Measurements from ENCODE around the gene MCHR2. TPM values are rescaled to one million over a fixed set of nuclear protein-coding genes. Genes with fewer than 3 reads are reported as not detected.
"Not testable (repeated sequence)": the region's sequence is repeated elsewhere in the genome, so short reads cannot be mapped to it uniquely, and the experiment has no call there.

Gene MCHR2
- not detected in 2 replicates for total RNA-seq

GRCh38 chr6:99993533-99994251 is at the start of gene MCHR2:
TSS of gene MCHR2 (minus strand) at chr6:99994223. CDS start at chr6:99956147, 38,076 bp downstream.
- H3K27me3 Mint-ChIP-seq: peaks cover 37% of the 10 kb centered on the region
- intact Hi-C loops (cut with micrococcal nuclease): loop anchor here (10.0 kb wide), 1 partner anchor 119 kb away; no protein-coding TSS in a partner anchor
- H3K4me1 Mint-ChIP-seq: no peaks in the 10 kb centered on the region
- no peak within 1 kb of the TSS for H3K27ac Mint-ChIP-seq
- no peaks in the 10 kb centered on the region for H3K9me3 Mint-ChIP-seq
- no peak within 1 kb of the TSS for H3K4me3 Mint-ChIP-seq
- no peaks in the 10 kb centered on the region for H3K36me3 Mint-ChIP-seq (ENCODE audit: low read depth)
- no peak for DNase-seq

- H3K4me1 Mint-ChIP-seq; H3K4me3 Mint-ChIP-seq; H3K27ac Mint-ChIP-seq; intact Hi-C loops (cut with micrococcal nuclease); H3K27me3 Mint-ChIP-seq; H3K9me3 Mint-ChIP-seq; H3K36me3 Mint-ChIP-seq (ENCODE audit: low read depth); DNase-seq: not testable (repeated sequence)
Observed at GRCh38 chr6:100038546-100038945, 44.5 kb upstream of the MCHR2 start.

- H3K4me1 Mint-ChIP-seq: no peaks in the 10 kb centered on the region
- no peaks in the 10 kb centered on the region for H3K36me3 Mint-ChIP-seq (ENCODE audit: low read depth)
- no peak overlapping the region for H3K4me3 Mint-ChIP-seq
- no peaks in the 10 kb centered on the region for H3K27me3 Mint-ChIP-seq
- H3K9me3 Mint-ChIP-seq: peaks cover 3% of the 10 kb centered on the region
- DNase-seq: no peak
- no peak overlapping the region for H3K27ac Mint-ChIP-seq
- intact Hi-C loops (cut with micrococcal nuclease): no loop called here
Observed at GRCh38 chr6:100035873-100036653, 42.0 kb upstream of the MCHR2 start.

- Mint-ChIP-seq H3K27me3 (no peaks in the 10 kb centered on the region), H3K9me3 (peaks cover 4% of the 10 kb centered on the region), H3K4me3 (no peak overlapping the region), H3K27ac (no peak overlapping the region), H3K4me1 (no peaks in the 10 kb centered on the region), H3K36me3 (ENCODE audit: low read depth) (no peaks in the 10 kb centered on the region)
- no peak for DNase-seq
- intact Hi-C loops (cut with micrococcal nuclease): no loop called here
Observed at GRCh38 chr6:100023798-100024197, 29.8 kb upstream of the MCHR2 start.

GRCh38 chr6:100022847-100023246 is 28.8 kb upstream of the MCHR2 start:
- Mint-ChIP-seq H3K36me3 (ENCODE audit: low read depth) (no peaks in the 10 kb centered on the region), H3K27me3 (peaks cover under 1% of the 10 kb centered on the region), H3K27ac (no peak overlapping the region), H3K4me3 (no peak overlapping the region), H3K9me3 (peaks cover 1% of the 10 kb centered on the region), H3K4me1 (no peaks in the 10 kb centered on the region)
- intact Hi-C loops (cut with micrococcal nuclease): no loop called here
- DNase-seq: no peak

- Mint-ChIP-seq H3K4me1 (no peaks in the 10 kb centered on the region), H3K27ac (no peak overlapping the region), H3K4me3 (no peak overlapping the region), H3K27me3 (peaks cover 4% of the 10 kb centered on the region), H3K36me3 (ENCODE audit: low read depth) (no peaks in the 10 kb centered on the region), H3K9me3 (no peaks in the 10 kb centered on the region)
- intact Hi-C loops (cut with micrococcal nuclease): no loop called here
- DNase-seq: no peak
Observed at GRCh38 chr6:100008857-100009256, 14.8 kb upstream of the MCHR2 start.

GRCh38 chr6:100001915-100002388 is 7.9 kb upstream of the MCHR2 start:
- Mint-ChIP-seq H3K9me3 (no peaks in the 10 kb centered on the region), H3K4me1 (no peaks in the 10 kb centered on the region), H3K27me3 (peaks cover 13% of the 10 kb centered on the region), H3K36me3 (ENCODE audit: low read depth) (no peaks in the 10 kb centered on the region), H3K4me3 (no peak overlapping the region), H3K27ac (no peak overlapping the region)
- intact Hi-C loops (cut with micrococcal nuclease): loop anchor here (1.0 kb wide), 2 partner anchors 97 to 477 kb away; no protein-coding TSS in a partner anchor
- peak; percentile 78 for DNase-seq

- Mint-ChIP-seq H3K4me1 (no peaks in the 10 kb centered on the region), H3K36me3 (ENCODE audit: low read depth) (no peaks in the 10 kb centered on the region), H3K4me3 (no peak overlapping the region), H3K9me3 (no peaks in the 10 kb centered on the region), H3K27me3 (peaks cover 42% of the 10 kb centered on the region), H3K27ac (no peak overlapping the region)
- no peak for DNase-seq
- intact Hi-C loops (cut with micrococcal nuclease): loop anchor here (10.0 kb wide), 1 partner anchor 122 kb away; no protein-coding TSS in a partner anchor
Observed at GRCh38 chr6:99997141-99997540, 3.1 kb upstream of the MCHR2 start.

- H3K36me3 Mint-ChIP-seq (ENCODE audit: low read depth): no peaks in the 10 kb centered on the region
- peaks cover 40% of the 10 kb centered on the region for H3K27me3 Mint-ChIP-seq
Observed at GRCh38 chr6:99995916-99996315, 1.9 kb upstream of the MCHR2 start.

GRCh38 chr6:99993146-99993532 is 884 bp downstream of the MCHR2 start:
- no peaks in the 10 kb centered on the region for H3K36me3 Mint-ChIP-seq (ENCODE audit: low read depth)
- no peaks in the 10 kb centered on the region for H3K4me1 Mint-ChIP-seq
- peaks cover 37% of the 10 kb centered on the region for H3K27me3 Mint-ChIP-seq
- H3K4me3 Mint-ChIP-seq: no peak overlapping the region
- no peaks in the 10 kb centered on the region for H3K9me3 Mint-ChIP-seq
- H3K27ac Mint-ChIP-seq: no peak overlapping the region
- no peak for DNase-seq
- intact Hi-C loops (cut with micrococcal nuclease): loop anchor here (10.0 kb wide), 1 partner anchor 118 kb away; no protein-coding TSS in a partner anchor

More at GRCh38 chr6:99995916-99996315, 1.9 kb upstream of the MCHR2 start:
- Mint-ChIP-seq H3K9me3 (no peaks in the 10 kb centered on the region), H3K4me1 (no peaks in the 10 kb centered on the region), H3K4me3 (no peak overlapping the region), H3K27ac (no peak overlapping the region)
- intact Hi-C loops (cut with micrococcal nuclease): loop anchor here (10.0 kb wide), 1 partner anchor 121 kb away; no protein-coding TSS in a partner anchor
- no peak for DNase-seq

- no peak for DNase-seq
- intact Hi-C loops (cut with micrococcal nuclease): loop anchor here (10.0 kb wide), 1 partner anchor 117 kb away; no protein-coding TSS in a partner anchor
- Mint-ChIP-seq H3K27ac (no peak overlapping the region), H3K27me3 (peaks cover 37% of the 10 kb centered on the region), H3K9me3 (no peaks in the 10 kb centered on the region), H3K4me3 (no peak overlapping the region), H3K4me1 (no peaks in the 10 kb centered on the region), H3K36me3 (ENCODE audit: low read depth) (no peaks in the 10 kb centered on the region)
Observed at GRCh38 chr6:99991955-99992354, 2.1 kb downstream of the MCHR2 start.

GRCh38 chr6:99980741-99981140 is 13.3 kb downstream of the MCHR2 start:
- no peak for DNase-seq
- Mint-ChIP-seq H3K27ac (no peak overlapping the region), H3K27me3 (no peaks in the 10 kb centered on the region), H3K4me3 (no peak overlapping the region), H3K4me1 (no peaks in the 10 kb centered on the region), H3K9me3 (no peaks in the 10 kb centered on the region), H3K36me3 (ENCODE audit: low read depth) (no peaks in the 10 kb centered on the region)
- intact Hi-C loops (cut with micrococcal nuclease): no loop called here

- H3K4me3 Mint-ChIP-seq: no peak overlapping the region
- no peaks in the 10 kb centered on the region for H3K9me3 Mint-ChIP-seq
- no peaks in the 10 kb centered on the region for H3K27me3 Mint-ChIP-seq
- intact Hi-C loops (cut with micrococcal nuclease): no loop called here
- no peaks in the 10 kb centered on the region for H3K4me1 Mint-ChIP-seq
- H3K27ac Mint-ChIP-seq: no peak overlapping the region
- no peak for DNase-seq
- H3K36me3 Mint-ChIP-seq (ENCODE audit: low read depth): no peaks in the 10 kb centered on the region
Observed at GRCh38 chr6:99979953-99980352, 14.1 kb downstream of the MCHR2 start.

- no peaks in the 10 kb centered on the region for H3K27me3 Mint-ChIP-seq
- DNase-seq: no peak
- H3K4me1 Mint-ChIP-seq: no peaks in the 10 kb centered on the region
- no peak overlapping the region for H3K27ac Mint-ChIP-seq
- no peak overlapping the region for H3K4me3 Mint-ChIP-seq
- no peaks in the 10 kb centered on the region for H3K36me3 Mint-ChIP-seq (ENCODE audit: low read depth)
- H3K9me3 Mint-ChIP-seq: no peaks in the 10 kb centered on the region
- intact Hi-C loops (cut with micrococcal nuclease): no loop called here
Observed at GRCh38 chr6:99967052-99967451, 27.0 kb downstream of the MCHR2 start.
